GM21619 (cell line): Measurements from ENCODE around the gene COQ4.

ENCODE experiments used
- ATAC-seq: cut with Tn5 transposase; IDR thresholded peaks from one replicate; pipeline ENCODE4 v1.9.1; 2021; ENCODE audit not compliant: unreplicated experiment

Gene COQ4

GRCh38 chr9:128372188-128372641 is 49.6 kb downstream of the COQ4 start:
- no peak for ATAC-seq

- no peak for ATAC-seq
Observed at GRCh38 chr9:128372784-128373183, 50.1 kb downstream of the COQ4 start.

- ATAC-seq = no peak
Observed at GRCh38 chr9:128374221-128374675, 51.6 kb downstream of the COQ4 start.

- ATAC-seq = no peak
Observed at GRCh38 chr9:128375865-128376264, 53.2 kb downstream of the COQ4 start.

GRCh38 chr9:128382261-128382660 is 59.6 kb downstream of the COQ4 start:
- no peak for ATAC-seq

- no peak for ATAC-seq
Observed at GRCh38 chr9:128383007-128383753, 60.5 kb downstream of the COQ4 start.
